Measurements from ENCODE around the gene PTGIS. TPM values are rescaled to one million over a fixed set of nuclear protein-coding genes. Genes with fewer than 3 reads are reported as not detected.
A peak's percentile ranks its signal among the peaks of the same experiment; 100 is the strongest.

PTGIS gene
- total RNA-seq, 1 donor from 2014 or later: 31.3 TPM

- no peak overlapping the region for H3K27ac Mint-ChIP-seq
- Histone ChIP-seq H3K4me1 (peaks cover 24% of the 10 kb centered on the region), H3K27me3 (no peaks in the 10 kb centered on the region), H3K27ac (no peak overlapping the region), H3K9me3 (ENCODE audit: low read depth) (no peaks in the 10 kb centered on the region), H3F3A (ENCODE audit: low read depth) (peaks cover 26% of the 10 kb centered on the region), H4K20me1 (ENCODE audit: low read depth) (no peaks in the 10 kb centered on the region), H3K4me2 (peak overlapping the region; percentile 44), H3K36me3 (no peaks in the 10 kb centered on the region), H3K4me3 (no peak overlapping the region), H3K79me2 (ENCODE audit: low read depth) (no peaks in the 10 kb centered on the region), H3K9ac (no peak overlapping the region), H2AFZ (replicated peaks) (peak overlapping the region; percentile 75)
- H3K9me3 Mint-ChIP-seq: no peaks in the 10 kb centered on the region
- H3K27me3 Mint-ChIP-seq (ENCODE audit: insufficient read depth, low read depth): peaks cover 16% of the 10 kb centered on the region
- DNase-seq (ENCODE audit: low spot score): peak; percentile 48
- no peak for TF ChIP-seq CTCF (IDR thresholded peaks at IDR 0.05)
- TF ChIP-seq EZH2phosphoT487 (IDR thresholded peaks at IDR 0.05): no peak
- TF ChIP-seq EZH2 (IDR thresholded peaks at IDR 0.05): no peak
- no peak overlapping the region for H3K4me3 Mint-ChIP-seq
- H3K36me3 Mint-ChIP-seq: no peaks in the 10 kb centered on the region
- peaks cover 29% of the 10 kb centered on the region for H3K4me1 Mint-ChIP-seq
Measured at GRCh38 chr20:49572857-49573256, 4.9 kb upstream of the PTGIS start.

DNA sequence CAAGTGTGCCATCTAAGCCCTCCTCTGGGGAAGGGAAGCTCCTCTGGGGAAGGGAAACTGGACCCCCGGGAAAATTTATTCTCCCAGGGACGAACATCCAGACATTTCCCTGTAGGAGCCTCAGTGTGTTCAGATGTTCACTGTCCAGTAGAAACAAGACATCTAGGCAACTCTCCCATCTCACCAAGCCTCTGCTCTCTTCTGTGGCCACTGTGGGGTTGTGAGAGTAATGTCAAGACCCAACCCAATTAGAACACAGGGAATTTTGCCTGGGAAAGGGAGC is 3.6 kb upstream of the PTGIS start:
- TF ChIP-seq EZH2 (IDR thresholded peaks at IDR 0.05): no peak
- no peak for TF ChIP-seq EZH2phosphoT487 (IDR thresholded peaks at IDR 0.05)
- no peak for TF ChIP-seq CTCF (IDR thresholded peaks at IDR 0.05)
- H3K27me3 Mint-ChIP-seq (ENCODE audit: insufficient read depth, low read depth): peaks cover 15% of the 10 kb centered on the region
- no peak overlapping the region for H3K27ac ChIP-seq
- no peaks in the 10 kb centered on the region for H3K9me3 Mint-ChIP-seq
- H3F3A ChIP-seq (ENCODE audit: low read depth): peaks cover 26% of the 10 kb centered on the region
- no peaks in the 10 kb centered on the region for H3K27me3 ChIP-seq
- no peak overlapping the region for H2AFZ ChIP-seq (replicated peaks)
- H3K4me1 Mint-ChIP-seq: peaks cover 33% of the 10 kb centered on the region
- DNase-seq (ENCODE audit: low spot score): no peak
- no peak overlapping the region for H3K4me3 ChIP-seq
- H3K27ac Mint-ChIP-seq: no peak overlapping the region
- H3K9ac ChIP-seq: no peak overlapping the region
- no peak overlapping the region for H3K4me2 ChIP-seq
- H3K4me3 Mint-ChIP-seq: no peak overlapping the region
- peaks cover 35% of the 10 kb centered on the region for H3K4me1 ChIP-seq
- no peaks in the 10 kb centered on the region for H3K9me3 ChIP-seq (ENCODE audit: low read depth)
- H3K79me2 ChIP-seq (ENCODE audit: low read depth): peaks cover 13% of the 10 kb centered on the region
- H3K36me3 Mint-ChIP-seq: no peaks in the 10 kb centered on the region
- no peaks in the 10 kb centered on the region for H3K36me3 ChIP-seq
- no peaks in the 10 kb centered on the region for H4K20me1 ChIP-seq (ENCODE audit: low read depth)

GRCh38 chr20:49570828-49571552 is 3.1 kb upstream of the PTGIS start:
- H3K36me3 Mint-ChIP-seq: no peaks in the 10 kb centered on the region
- H3K4me3 Mint-ChIP-seq: no peak overlapping the region

More at GRCh38 chr20:49570828-49571552, 3.1 kb upstream of the PTGIS start:
- no peaks in the 10 kb centered on the region for H3K36me3 ChIP-seq
- H3K9ac ChIP-seq: no peak overlapping the region
- peaks cover 28% of the 10 kb centered on the region for H3F3A ChIP-seq (ENCODE audit: low read depth)
- no peak overlapping the region for H3K27ac ChIP-seq
- no peaks in the 10 kb centered on the region for H4K20me1 ChIP-seq (ENCODE audit: low read depth)
- H3K79me2 ChIP-seq (ENCODE audit: low read depth): peaks cover 17% of the 10 kb centered on the region
- H3K9me3 Mint-ChIP-seq: no peaks in the 10 kb centered on the region
- H3K27ac Mint-ChIP-seq: no peak overlapping the region
- no peak for DNase-seq (ENCODE audit: low spot score)
- no peak overlapping the region for H2AFZ ChIP-seq (replicated peaks)
- H3K4me3 ChIP-seq: no peak overlapping the region
- peaks cover 37% of the 10 kb centered on the region for H3K4me1 Mint-ChIP-seq
- H3K27me3 Mint-ChIP-seq (ENCODE audit: insufficient read depth, low read depth): peaks cover 14% of the 10 kb centered on the region
- no peaks in the 10 kb centered on the region for H3K9me3 ChIP-seq (ENCODE audit: low read depth)
- H3K4me2 ChIP-seq: no peak overlapping the region
- H3K27me3 ChIP-seq: no peaks in the 10 kb centered on the region
- H3K4me1 ChIP-seq: peaks cover 37% of the 10 kb centered on the region
- no peak for TF ChIP-seq EZH2phosphoT487 (IDR thresholded peaks at IDR 0.05)
- no peak for TF ChIP-seq EZH2 (IDR thresholded peaks at IDR 0.05)
- TF ChIP-seq CTCF (IDR thresholded peaks at IDR 0.05): no peak
